ENCODE results near the gene PLCB3. TPM values are rescaled to one million over a fixed set of nuclear protein-coding genes. Genes with fewer than 3 reads are reported as not detected.

The PLCB3 gene
- total RNA-seq, 1 donor from 2014 or later = 20.8 TPM

DNA sequence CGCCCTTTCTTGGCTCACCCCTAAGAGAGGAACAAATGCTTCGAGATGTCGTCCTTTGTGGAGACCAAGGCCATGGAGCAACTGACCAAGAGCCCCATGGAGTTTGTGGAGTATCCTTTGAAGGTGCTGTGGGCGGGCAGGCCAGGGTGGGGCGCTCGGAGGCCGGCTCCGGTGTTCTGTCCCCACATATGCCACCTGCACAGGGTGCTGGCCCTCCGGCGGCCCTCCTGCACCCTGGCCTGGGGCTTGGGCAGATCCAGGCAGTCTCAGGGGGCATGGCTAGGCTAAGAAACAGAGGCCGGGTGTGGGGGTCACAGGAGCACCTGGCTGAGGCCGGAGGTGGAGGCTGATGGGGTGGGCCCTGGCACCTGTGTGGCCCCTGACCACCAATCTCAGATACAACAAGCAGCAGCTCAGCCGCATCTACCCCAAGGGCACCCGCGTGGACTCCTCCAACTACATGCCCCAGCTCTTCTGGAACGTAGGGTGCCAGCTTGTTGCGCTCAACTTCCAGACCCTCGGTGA is 10.3 kb downstream of the PLCB3 start:
- DNase-seq (ENCODE audit: low read depth) (no peak), FAIRE-seq (no peak)
- no peak overlapping the region for H3K4me3 ChIP-seq (ENCODE audit: low read depth, low read length)
- TF ChIP-seq, protein P1, sequence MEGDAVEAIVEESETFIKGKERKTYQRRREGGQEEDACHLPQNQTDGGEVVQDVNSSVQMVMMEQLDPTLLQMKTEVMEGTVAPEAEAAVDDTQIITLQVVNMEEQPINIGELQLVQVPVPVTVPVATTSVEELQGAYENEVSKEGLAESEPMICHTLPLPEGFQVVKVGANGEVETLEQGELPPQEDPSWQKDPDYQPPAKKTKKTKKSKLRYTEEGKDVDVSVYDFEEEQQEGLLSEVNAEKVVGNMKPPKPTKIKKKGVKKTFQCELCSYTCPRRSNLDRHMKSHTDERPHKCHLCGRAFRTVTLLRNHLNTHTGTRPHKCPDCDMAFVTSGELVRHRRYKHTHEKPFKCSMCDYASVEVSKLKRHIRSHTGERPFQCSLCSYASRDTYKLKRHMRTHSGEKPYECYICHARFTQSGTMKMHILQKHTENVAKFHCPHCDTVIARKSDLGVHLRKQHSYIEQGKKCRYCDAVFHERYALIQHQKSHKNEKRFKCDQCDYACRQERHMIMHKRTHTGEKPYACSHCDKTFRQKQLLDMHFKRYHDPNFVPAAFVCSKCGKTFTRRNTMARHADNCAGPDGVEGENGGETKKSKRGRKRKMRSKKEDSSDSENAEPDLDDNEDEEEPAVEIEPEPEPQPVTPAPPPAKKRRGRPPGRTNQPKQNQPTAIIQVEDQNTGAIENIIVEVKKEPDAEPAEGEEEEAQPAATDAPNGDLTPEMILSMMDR (IDR thresholded peaks at IDR 0.05; ENCODE audit: insufficient read depth, low read length, severe bottlenecking) = no peak
- peaks cover 62% of the 10 kb centered on the region for H3K36me3 ChIP-seq (ENCODE audit: control insufficient read depth, insufficient read depth, low read length)
- no peaks in the 10 kb centered on the region for H3K27me3 ChIP-seq (ENCODE audit: control insufficient read depth, insufficient read depth, low read length)

DNA sequence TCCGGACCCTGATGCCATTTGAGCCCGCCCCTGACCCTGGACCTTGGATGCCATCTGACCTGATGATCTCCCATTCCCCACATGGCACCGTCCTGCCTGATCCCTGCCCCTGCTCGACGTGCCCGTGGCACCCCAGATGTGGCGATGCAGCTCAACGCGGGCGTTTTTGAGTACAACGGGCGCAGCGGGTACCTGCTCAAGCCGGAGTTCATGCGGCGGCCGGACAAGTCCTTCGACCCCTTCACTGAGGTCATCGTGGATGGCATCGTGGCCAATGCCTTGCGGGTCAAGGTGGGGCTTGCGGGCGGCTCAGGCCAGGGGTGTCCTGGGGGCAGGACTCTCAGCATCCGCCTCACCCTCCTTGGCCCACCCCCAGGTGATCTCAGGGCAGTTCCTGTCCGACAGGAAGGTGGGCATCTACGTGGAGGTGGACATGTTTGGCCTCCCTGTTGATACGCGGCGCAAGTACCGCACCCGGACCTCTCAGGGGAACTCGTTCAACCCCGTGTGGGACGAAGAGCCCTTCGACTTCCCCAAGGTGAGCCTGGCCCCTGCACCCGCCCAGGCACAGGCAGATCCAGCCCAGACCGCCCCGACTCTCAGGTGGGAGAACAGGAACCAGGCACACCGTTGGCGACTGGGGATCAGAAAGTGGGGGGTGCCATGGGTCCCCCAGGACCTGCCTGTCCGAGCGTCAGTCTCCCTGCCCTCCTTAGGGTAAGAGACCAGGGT is 11.1 kb downstream of the PLCB3 start:
- FAIRE-seq (no peak), DNase-seq (ENCODE audit: low read depth) (no peak)
- no peak overlapping the region for H3K4me3 ChIP-seq (ENCODE audit: low read depth, low read length)
- H3K36me3 ChIP-seq (ENCODE audit: control insufficient read depth, insufficient read depth, low read length) = peaks cover 61% of the 10 kb centered on the region
- TF ChIP-seq, protein P1 (IDR thresholded peaks at IDR 0.05; ENCODE audit: insufficient read depth, low read length, severe bottlenecking) = no peak
- H3K27me3 ChIP-seq (ENCODE audit: control insufficient read depth, insufficient read depth, low read length) = no peaks in the 10 kb centered on the region

- TF ChIP-seq, protein P1 (IDR thresholded peaks at IDR 0.05; ENCODE audit: insufficient read depth, low read length, severe bottlenecking) = no peak
- H3K4me3 ChIP-seq (ENCODE audit: low read depth, low read length) = no peak overlapping the region
- DNase-seq (ENCODE audit: low read depth) (peak; percentile 62), FAIRE-seq (no peak)
- H3K27me3 ChIP-seq (ENCODE audit: control insufficient read depth, insufficient read depth, low read length) = no peaks in the 10 kb centered on the region
- H3K36me3 ChIP-seq (ENCODE audit: control insufficient read depth, insufficient read depth, low read length) = peaks cover 59% of the 10 kb centered on the region
Observed at GRCh38 chr11:64263021-64263946, 12.0 kb downstream of the PLCB3 start.

GRCh38 chr11:64263947-64264317 is 12.6 kb downstream of the PLCB3 start:
- Histone ChIP-seq H3K36me3 (ENCODE audit: control insufficient read depth, insufficient read depth, low read length) (peaks cover 56% of the 10 kb centered on the region), H3K4me3 (ENCODE audit: low read depth, low read length) (no peak overlapping the region), H3K27me3 (ENCODE audit: control insufficient read depth, insufficient read depth, low read length) (no peaks in the 10 kb centered on the region)
- TF ChIP-seq, protein P1 (IDR thresholded peaks at IDR 0.05; ENCODE audit: insufficient read depth, low read length, severe bottlenecking) = no peak
- FAIRE-seq (no peak), DNase-seq (ENCODE audit: low read depth) (no peak)

GRCh38 chr11:64264371-64264852 is 13.1 kb downstream of the PLCB3 start:
- H3K36me3 ChIP-seq (ENCODE audit: control insufficient read depth, insufficient read depth, low read length) = peaks cover 51% of the 10 kb centered on the region
- DNase-seq (ENCODE audit: low read depth) (no peak), FAIRE-seq (no peak)
- H3K4me3 ChIP-seq (ENCODE audit: low read depth, low read length) = no peak overlapping the region
- TF ChIP-seq, protein P1 (IDR thresholded peaks at IDR 0.05; ENCODE audit: insufficient read depth, low read length, severe bottlenecking) = no peak
- no peaks in the 10 kb centered on the region for H3K27me3 ChIP-seq (ENCODE audit: control insufficient read depth, insufficient read depth, low read length)

Data from bronchial epithelial cell (primary cell).